A673 (cell line): ENCODE measurements around the gene TSEN2.

ENCODE experiments used
- CTCF ChIP-seq: fragments of 300-800, 200-600 bp; sonication (generic); conservative IDR thresholded peaks from 2 replicates; pipeline ENCODE4 v1.5.1; 2017; ENCODE audit warnings: low read depth, mild to moderate bottlenecking, antibody characterized with exemption, low read length, moderate library complexity, mixed read lengths
- EZH2 ChIP-seq: fragments of 200-600 bp; sonication (generic); IDR thresholded peaks from 2 replicates; pipeline ENCODE4 v1.6.1; 2017; ENCODE audit warnings: borderline replicate concordance, low read depth, mild to moderate bottlenecking, mixed read lengths, antibody characterized with exemption, low read length; ENCODE audit not compliant: poor library complexity, severe bottlenecking

GRCh38 chr3:12438318-12438717 is 46.0 kb upstream of the TSEN2 start:
- TF ChIP-seq CTCF (no peak), EZH2 (no peak)
